ENCODE data around the gene MMP15.
"Not testable (repeated sequence)": the region's sequence is repeated elsewhere in the genome, so short reads cannot be mapped to it uniquely, and the experiment has no call there.

MMP15 gene

GRCh38 chr16:58051821-58052603 lies 26.5 kb downstream of the MMP15 start:
- DNase-seq: no peak

- no peak for DNase-seq
These were observed 28.1 kb downstream of the MMP15 start for GRCh38 chr16:58053682-58054005.

- no peak for DNase-seq
These were observed 28.7 kb downstream of the MMP15 start for GRCh38 chr16:58054289-58054688.

GRCh38 chr16:58056580-58056979 lies 31.0 kb downstream of the MMP15 start:
- DNase-seq: no peak

GRCh38 chr16:58057121-58057520 lies 31.6 kb downstream of the MMP15 start:
- no peak for DNase-seq

- no peak for DNase-seq
These were observed 32.2 kb downstream of the MMP15 start for GRCh38 chr16:58057784-58058183.

- DNase-seq: no peak
These were observed 37.3 kb downstream of the MMP15 start for GRCh38 chr16:58062821-58063220.

GRCh38 chr16:58063377-58064076 lies 38.0 kb downstream of the MMP15 start:
- no peak for DNase-seq

- no peak for DNase-seq
These were observed 45.0 kb downstream of the MMP15 start for GRCh38 chr16:58070585-58070984.

- not testable (repeated sequence) for DNase-seq
These were observed 46.6 kb downstream of the MMP15 start for GRCh38 chr16:58072134-58072533.

- DNase-seq: not testable (repeated sequence)
These were observed 47.5 kb downstream of the MMP15 start for GRCh38 chr16:58073086-58073485.

GRCh38 chr16:58074657-58075056 lies 49.1 kb downstream of the MMP15 start:
- no peak for DNase-seq

GRCh38 chr16:58076514-58076913 lies 51.0 kb downstream of the MMP15 start:
- DNase-seq: no peak

- DNase-seq: no peak
These were observed 52.2 kb downstream of the MMP15 start for GRCh38 chr16:58077796-58078195.

- not testable (repeated sequence) for DNase-seq
These were observed 55.1 kb downstream of the MMP15 start for GRCh38 chr16:58080657-58081056.

GRCh38 chr16:58082381-58082780 lies 56.8 kb downstream of the MMP15 start:
- no peak for DNase-seq

GRCh38 chr16:58084635-58085034 lies 59.1 kb downstream of the MMP15 start:
- no peak for DNase-seq

GRCh38 chr16:58085171-58085570 lies 59.6 kb downstream of the MMP15 start:
- DNase-seq: no peak

GRCh38 chr16:58085584-58086251 lies 60.2 kb downstream of the MMP15 start:
- no peak for DNase-seq

GRCh38 chr16:58086381-58087208 lies 61.0 kb downstream of the MMP15 start:
- DNase-seq: no peak

- DNase-seq: no peak
These were observed 61.8 kb downstream of the MMP15 start for GRCh38 chr16:58087209-58087913.

GRCh38 chr16:58088091-58088490 lies 62.5 kb downstream of the MMP15 start:
- no peak for DNase-seq

All from DMS79 (cell line).